ENCODE measurements around the gene CFAP107.

Gene CFAP107

DNA sequence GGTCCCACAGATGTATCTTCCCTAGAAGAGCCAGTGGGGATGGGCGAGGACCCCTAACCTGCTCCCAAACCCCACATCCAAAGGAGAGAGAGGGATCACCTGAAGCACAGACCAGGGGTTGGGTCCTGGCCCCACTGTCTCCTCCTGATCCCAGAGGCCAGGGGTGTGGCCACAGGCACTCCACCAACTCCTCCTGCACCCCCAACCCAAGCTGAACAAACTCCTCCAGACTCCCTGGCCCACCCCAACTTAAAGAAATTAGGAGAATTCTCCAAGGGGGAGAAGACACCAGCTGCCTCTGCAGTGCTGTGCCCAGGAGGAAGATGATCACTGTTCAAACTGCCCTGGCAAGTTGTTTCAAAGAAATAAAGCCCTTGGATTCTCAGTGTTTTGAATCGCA is 23.0 kb downstream of the CFAP107 start:
- peaks cover 12% of the 10 kb centered on the region for H3K9me3 Mint-ChIP-seq
- H3K4me3 Mint-ChIP-seq, result no peak overlapping the region
- no peak overlapping the region for H3K27ac Mint-ChIP-seq
- H3K4me1 Mint-ChIP-seq, result no peaks in the 10 kb centered on the region
- H3K36me3 Mint-ChIP-seq (ENCODE audit: low read depth), result no peaks in the 10 kb centered on the region
- TF ChIP-seq, protein P1, sequence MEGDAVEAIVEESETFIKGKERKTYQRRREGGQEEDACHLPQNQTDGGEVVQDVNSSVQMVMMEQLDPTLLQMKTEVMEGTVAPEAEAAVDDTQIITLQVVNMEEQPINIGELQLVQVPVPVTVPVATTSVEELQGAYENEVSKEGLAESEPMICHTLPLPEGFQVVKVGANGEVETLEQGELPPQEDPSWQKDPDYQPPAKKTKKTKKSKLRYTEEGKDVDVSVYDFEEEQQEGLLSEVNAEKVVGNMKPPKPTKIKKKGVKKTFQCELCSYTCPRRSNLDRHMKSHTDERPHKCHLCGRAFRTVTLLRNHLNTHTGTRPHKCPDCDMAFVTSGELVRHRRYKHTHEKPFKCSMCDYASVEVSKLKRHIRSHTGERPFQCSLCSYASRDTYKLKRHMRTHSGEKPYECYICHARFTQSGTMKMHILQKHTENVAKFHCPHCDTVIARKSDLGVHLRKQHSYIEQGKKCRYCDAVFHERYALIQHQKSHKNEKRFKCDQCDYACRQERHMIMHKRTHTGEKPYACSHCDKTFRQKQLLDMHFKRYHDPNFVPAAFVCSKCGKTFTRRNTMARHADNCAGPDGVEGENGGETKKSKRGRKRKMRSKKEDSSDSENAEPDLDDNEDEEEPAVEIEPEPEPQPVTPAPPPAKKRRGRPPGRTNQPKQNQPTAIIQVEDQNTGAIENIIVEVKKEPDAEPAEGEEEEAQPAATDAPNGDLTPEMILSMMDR (IDR thresholded peaks at IDR 0.05; ENCODE audit: unreplicated experiment in 3 of 3), result no peak
- H3K27me3 Mint-ChIP-seq (ENCODE audit: low read depth), result peaks cover 18% of the 10 kb centered on the region

DNA sequence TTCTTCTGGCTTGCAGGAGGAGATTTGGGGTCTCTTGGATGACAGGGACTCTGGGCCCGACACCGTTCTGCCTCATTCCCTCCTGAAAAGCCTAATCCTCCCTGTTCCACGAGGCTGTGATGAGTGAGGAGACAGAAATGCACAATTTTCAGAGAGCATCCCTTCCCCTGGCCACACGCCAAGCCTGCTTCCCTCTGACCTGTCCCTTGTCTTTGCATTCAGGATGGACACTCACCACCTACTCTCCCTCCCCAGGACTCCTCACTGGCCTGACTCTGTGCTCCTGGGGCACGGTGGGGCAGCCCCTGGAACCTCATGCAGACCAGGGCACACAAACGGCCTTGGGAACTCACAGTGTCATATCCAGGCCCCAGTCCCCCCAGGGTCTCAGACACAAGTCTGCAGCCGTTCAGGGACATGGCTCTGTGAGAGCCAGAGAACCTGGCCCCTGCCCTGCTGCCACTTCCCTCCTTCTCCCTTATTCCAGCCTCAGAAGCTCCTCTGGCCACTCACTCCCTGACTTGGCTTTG is 24.0 kb downstream of the CFAP107 start:
- H3K27me3 Mint-ChIP-seq (ENCODE audit: low read depth), result peaks cover 22% of the 10 kb centered on the region
- H3K27ac Mint-ChIP-seq, result no peak overlapping the region
- TF ChIP-seq, protein P1 (IDR thresholded peaks at IDR 0.05; ENCODE audit: unreplicated experiment in 3 of 3), result no peak
- H3K9me3 Mint-ChIP-seq, result peaks cover 14% of the 10 kb centered on the region
- H3K36me3 Mint-ChIP-seq (ENCODE audit: low read depth), result no peaks in the 10 kb centered on the region
- no peak overlapping the region for H3K4me3 Mint-ChIP-seq
- H3K4me1 Mint-ChIP-seq, result no peaks in the 10 kb centered on the region

DNA sequence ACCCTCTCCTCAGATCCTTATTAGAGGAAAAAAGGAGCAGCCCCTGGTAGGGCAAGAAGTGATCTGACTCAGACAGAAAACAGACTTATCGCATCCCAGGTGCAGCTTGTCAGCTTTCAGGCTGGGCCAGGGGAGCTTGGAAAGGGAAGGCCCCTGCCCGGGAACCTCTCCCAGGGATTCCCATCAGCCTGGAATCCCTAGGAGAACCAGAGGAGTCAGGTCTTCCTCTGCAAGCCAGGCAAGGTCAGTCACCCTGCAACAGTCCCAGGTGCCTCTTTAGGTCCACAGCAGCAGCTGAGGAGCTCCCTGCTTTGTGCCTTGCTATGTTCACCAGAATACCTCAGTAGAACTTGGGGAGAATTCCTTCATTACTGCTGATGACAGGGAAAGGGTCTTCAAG is 24.6 kb downstream of the CFAP107 start:
- TF ChIP-seq, protein P1 (IDR thresholded peaks at IDR 0.05; ENCODE audit: unreplicated experiment in 3 of 3), result no peak
- Mint-ChIP-seq H3K9me3 (peaks cover 14% of the 10 kb centered on the region), H3K4me1 (no peaks in the 10 kb centered on the region), H3K36me3 (ENCODE audit: low read depth) (no peaks in the 10 kb centered on the region), H3K4me3 (no peak overlapping the region), H3K27ac (no peak overlapping the region), H3K27me3 (ENCODE audit: low read depth) (peaks cover 22% of the 10 kb centered on the region)

DNA sequence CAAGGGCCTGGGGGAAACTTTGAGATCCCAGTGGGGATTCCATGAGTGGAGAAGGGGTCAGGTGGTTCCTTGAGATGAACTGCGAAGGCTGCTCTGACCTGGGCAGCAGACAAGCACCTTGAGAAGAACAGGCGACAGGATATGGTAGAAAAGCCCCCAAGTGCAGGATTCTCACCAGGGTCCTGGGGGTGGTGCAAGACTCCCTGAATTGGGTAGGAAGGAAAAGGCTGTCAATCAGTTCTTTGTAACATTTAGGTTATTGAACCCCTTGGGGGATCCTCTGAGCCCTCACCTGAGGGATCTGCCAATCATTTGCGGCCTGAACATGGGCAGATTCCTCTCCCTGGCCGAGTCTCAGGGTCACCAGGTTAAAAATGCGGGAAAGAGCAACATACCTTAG is 25.2 kb downstream of the CFAP107 start:
- no peaks in the 10 kb centered on the region for H3K4me1 Mint-ChIP-seq
- no peak overlapping the region for H3K27ac Mint-ChIP-seq
- TF ChIP-seq, protein P1 (IDR thresholded peaks at IDR 0.05; ENCODE audit: unreplicated experiment in 3 of 3), result no peak
- peaks cover 12% of the 10 kb centered on the region for H3K9me3 Mint-ChIP-seq
- no peak overlapping the region for H3K4me3 Mint-ChIP-seq
- H3K27me3 Mint-ChIP-seq (ENCODE audit: low read depth), result peaks cover 25% of the 10 kb centered on the region
- no peaks in the 10 kb centered on the region for H3K36me3 Mint-ChIP-seq (ENCODE audit: low read depth)

DNA sequence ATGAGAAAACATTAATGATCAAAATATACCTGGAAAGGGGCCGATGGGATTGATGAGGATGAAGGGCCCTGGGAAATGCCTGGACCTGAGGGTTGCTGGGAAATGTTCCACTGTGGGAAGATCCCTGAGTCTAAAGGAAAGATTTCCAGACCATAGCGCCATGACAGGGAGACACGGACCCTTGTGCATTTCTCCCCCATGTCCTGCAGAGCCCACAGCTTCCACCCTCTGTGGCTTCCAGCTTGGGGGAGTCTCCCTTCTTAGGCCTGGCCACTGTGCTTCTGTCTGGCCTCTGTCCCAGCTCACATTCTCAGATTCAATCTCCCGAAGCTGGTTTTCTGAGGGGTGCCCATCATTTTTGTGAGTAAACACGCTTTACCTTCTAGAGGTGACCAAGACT is 26.5 kb downstream of the CFAP107 start:
- Mint-ChIP-seq H3K27me3 (ENCODE audit: low read depth) (peaks cover 25% of the 10 kb centered on the region), H3K27ac (no peak overlapping the region), H3K9me3 (peaks cover 11% of the 10 kb centered on the region), H3K4me3 (no peak overlapping the region), H3K36me3 (ENCODE audit: low read depth) (no peaks in the 10 kb centered on the region), H3K4me1 (no peaks in the 10 kb centered on the region)
- TF ChIP-seq, protein P1 (IDR thresholded peaks at IDR 0.05; ENCODE audit: unreplicated experiment in 3 of 3), result no peak

DNA sequence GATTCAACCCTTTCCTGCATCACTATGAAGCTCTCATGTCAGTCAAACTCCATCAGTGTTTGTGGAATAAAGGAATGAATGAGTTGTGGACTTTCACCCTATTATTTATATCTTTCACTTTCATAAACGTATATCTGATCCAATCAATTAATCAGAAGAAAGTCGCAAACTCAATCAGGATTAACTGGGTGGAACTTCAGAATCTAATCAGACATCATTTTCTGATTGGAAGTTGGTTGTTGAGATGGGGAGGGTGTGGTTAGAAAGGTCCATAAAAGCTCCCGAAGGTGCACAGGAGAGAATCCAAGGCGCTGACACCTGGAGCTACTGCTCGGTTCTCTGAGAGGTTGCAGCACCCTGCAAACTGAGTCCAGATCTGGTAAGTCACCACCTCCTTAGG is 27.4 kb downstream of the CFAP107 start, which contains the start of gene PRAMEF12:
TSS of gene PRAMEF12 (plus strand) at position 301 of the 400 bp plus-strand sequence. CDS start 1,130 bp downstream, outside the sequence.
- no peak within 1 kb of the TSS for H3K27ac Mint-ChIP-seq
- H3K4me1 Mint-ChIP-seq, result no peaks in the 10 kb centered on the region
- H3K4me3 Mint-ChIP-seq, result no peak within 1 kb of the TSS
- H3K36me3 Mint-ChIP-seq (ENCODE audit: low read depth), result no peaks in the 10 kb centered on the region
- TF ChIP-seq, protein P1 (IDR thresholded peaks at IDR 0.05; ENCODE audit: unreplicated experiment in 3 of 3), result no peak
- peaks cover 9% of the 10 kb centered on the region for H3K9me3 Mint-ChIP-seq
- peaks cover 25% of the 10 kb centered on the region for H3K27me3 Mint-ChIP-seq (ENCODE audit: low read depth)

Measured in nephron (organoid).